CD4-positive, alpha-beta T cell treated with Interferon alpha-2 for 1 hour (primary cell): ENCODE data around the gene ATP4A.

ENCODE experiments used
- DNase-seq, 2 donors: peaks; one replicate each; pipeline ENCODE4 v3.0.0-alpha.2; 2020 to 2022

Gene ATP4A

GRCh38 chr19:35522745-35523327 lies 40.6 kb downstream of the ATP4A start:
- DNase-seq: no peak

DNA sequence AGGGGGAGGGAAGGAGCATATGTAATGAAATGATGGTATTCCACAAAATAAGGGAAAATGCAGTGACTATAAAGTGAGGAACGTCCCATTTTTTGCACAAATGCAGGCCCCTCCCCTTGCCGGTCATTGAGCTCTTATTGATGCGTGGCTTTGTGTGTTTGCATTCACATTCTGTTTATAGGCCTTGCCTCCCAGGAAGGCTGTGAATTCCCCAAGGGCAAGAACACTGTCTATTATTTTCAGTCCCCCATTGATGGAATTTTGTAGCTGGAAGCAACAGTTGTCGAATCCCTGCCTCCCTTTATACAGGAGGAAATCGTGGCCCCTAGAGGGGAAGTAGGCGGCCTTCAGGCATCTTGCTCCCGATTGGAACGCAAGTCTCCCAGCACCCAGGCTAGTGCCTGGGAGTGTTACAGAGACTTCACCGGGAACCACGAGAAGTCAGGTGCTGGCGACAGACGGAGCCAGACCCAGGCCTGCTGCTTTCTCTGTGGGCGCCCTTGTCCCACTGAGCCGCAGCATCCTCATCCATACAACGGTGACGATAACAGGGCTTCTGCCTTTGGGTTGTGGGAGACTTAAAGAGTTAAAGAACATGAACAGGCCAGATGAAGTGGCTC lies 42.2 kb downstream of the ATP4A start:
- no peak for DNase-seq

GRCh38 chr19:35519291-35519690 lies 44.2 kb downstream of the ATP4A start:
- DNase-seq: no peak

DNA sequence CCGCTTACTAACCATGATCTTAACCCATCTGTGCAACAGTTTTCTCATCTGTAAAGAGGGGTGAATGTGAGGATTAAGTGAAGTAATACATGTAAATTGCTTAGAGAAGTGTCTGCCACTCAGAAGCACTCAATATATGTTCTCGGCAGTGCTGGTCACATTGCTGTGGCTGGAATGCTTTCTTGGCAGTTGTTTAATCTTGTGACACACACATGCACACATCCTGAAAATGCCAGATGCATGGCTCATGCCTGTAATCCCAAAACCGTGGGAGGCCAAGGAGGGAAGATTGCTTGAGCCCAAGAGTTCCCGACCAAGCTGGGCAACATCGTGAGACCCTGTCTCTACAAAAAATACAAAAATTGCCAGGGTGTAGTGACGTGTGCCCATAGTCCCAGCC lies 45.1 kb downstream of the ATP4A start:
- no peak for DNase-seq

DNA sequence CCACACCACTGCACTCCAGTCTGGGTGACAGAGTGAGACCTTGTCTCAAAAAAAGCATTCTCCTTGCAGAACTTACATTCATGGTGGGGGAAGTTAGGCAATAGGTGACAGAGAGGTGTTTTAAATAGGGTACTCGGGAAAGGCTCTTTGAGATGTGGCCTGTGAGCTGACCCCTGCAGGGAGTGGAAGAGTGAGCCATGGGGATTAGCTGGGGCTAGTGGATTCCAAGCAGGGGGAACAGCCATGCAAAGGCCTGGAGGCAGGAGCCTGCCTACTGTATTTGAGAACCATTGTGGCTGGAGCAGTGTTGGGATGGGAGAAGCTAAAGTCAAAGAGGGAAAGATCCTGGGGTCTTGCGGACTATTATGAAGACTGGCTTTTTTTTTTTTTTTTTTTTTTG lies 46.1 kb downstream of the ATP4A start:
- DNase-seq: no peak

DNA sequence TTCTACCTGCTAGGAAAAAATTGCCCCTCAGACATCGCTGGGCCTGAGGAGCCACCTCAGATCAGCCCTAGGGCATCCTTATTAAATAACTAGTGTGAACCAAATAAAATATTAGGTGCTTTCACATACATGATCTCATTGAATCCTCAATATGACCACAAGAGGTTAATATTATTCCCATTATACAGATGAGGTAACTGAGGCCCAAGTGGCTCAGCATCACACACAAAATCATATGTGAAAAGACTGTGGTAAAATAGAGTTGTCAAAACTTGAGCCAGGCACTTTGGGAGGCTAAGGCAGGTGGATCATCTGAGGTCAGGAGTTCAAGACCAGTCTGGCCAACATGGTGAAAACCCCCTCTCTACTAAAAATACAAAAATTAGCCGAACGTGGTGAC lies 47.1 kb downstream of the ATP4A start:
- no peak for DNase-seq

DNA sequence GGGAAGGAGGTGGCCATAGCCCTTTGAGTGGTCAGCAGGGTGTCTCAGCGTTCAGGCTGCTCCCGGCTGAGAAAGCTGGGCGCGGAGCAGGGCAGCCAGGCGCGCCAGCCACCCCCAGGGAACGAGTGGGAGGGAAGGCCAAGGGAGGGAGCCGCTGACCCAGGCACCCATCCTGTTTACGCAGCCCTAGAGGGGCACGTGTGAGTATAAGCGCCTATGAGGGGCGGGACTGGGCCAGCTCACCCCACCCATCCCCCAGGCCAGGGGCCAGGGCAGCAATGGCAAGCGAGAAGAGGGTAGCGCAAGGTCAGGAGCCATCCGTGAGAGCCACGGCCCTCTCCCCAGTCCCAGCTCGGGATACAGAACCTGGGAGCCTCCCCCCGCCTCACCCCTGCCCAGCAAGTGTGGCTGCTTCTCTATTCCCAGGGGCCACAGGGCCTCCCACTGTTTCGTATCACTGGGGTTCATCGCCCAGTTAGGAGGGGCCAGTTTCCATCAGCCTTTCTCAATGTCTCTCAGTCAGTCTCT lies 49.1 kb downstream of the ATP4A start:
- DNase-seq: no peak

DNA sequence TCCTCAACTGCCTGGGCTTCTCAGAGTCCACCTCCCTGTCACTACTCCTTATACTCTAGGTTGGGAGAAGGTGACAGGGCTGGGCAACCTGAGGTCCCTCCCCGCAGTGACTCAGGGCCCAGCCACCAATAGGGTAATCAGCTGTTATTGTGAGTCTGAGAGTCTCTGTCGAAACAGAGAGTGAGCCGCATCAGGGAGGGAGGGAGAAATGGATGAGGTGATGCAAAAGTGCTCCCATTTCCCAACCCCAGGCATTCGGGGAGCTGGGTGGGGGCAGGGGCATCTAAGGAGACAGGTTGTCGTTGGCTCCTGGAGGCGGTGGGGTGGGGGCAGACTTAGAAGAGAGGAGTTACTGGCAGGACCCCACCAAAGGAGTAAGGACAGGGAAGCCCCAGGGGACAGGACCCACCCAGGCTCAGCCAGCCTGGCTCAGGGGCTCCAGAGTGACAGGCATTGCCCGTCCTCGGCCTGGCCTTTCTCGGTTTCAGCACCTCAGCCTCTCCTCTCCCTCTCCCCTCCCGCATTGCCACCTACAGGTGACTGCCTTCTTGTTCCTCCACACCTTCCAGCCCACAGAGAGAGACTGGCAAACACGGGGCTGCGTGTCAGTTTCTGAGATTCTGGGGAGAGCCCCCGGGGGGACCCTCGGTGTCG lies 49.7 kb downstream of the ATP4A start, which contains the start of gene DMKN:
Gene DMKN (minus strand): TSS at position 22 of the 654 bp plus-strand sequence. CDS start 174 bp downstream, outside the sequence.
- DNase-seq: no peak

- DNase-seq: no peak
Measured at GRCh38 chr19:35512831-35513627, 50.4 kb downstream of the ATP4A start.

GRCh38 chr19:35511337-35511736 lies 52.1 kb downstream of the ATP4A start:
- no peak for DNase-seq

DNA sequence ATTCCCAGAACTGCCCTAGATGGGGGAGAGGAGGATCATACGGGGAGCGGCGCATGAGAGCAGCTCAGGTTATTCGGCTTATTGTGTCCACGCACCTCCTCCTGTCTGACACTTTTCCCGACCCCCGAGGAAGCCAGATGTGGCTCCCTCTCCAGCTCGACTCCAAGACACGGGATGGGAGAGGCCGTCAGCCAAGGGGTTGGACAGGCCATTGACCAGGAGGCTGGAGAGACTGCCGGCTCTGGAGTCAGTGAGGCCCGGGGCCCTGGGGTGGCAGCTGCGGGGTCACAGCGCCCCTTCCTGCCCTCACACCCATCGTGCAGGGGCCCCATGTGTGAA lies 52.9 kb downstream of the ATP4A start:
- DNase-seq: no peak

GRCh38 chr19:35509861-35510625 lies 53.4 kb downstream of the ATP4A start:
- peak; percentile 63 to 72 for DNase-seq

- DNase-seq: peak; percentile 37 to 53
Measured at GRCh38 chr19:35509018-35509652, 54.3 kb downstream of the ATP4A start.

DNA sequence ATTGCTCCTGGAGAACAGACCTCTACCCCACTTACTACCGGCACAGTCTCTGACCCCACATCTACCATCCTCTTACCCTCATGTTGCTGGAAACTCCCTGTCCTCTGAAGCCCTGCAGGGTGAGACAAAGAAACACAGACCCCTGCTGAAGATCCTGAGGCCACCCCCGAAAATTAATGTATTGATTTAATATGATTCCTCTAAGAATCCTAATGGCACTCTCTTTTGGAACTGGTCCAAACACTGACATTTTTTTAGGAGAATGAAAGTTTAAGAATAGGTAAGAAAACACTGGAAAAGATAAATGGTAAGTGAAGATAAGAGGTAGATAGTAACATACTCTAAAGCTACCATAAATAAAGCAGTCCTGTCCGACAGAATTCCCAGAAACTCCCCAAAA lies 55.3 kb downstream of the ATP4A start:
- DNase-seq: no peak

- DNase-seq: no peak
Measured at GRCh38 chr19:35507561-35507960, 55.9 kb downstream of the ATP4A start.

GRCh38 chr19:35506011-35506410 lies 57.4 kb downstream of the ATP4A start:
- DNase-seq: no peak

DNA sequence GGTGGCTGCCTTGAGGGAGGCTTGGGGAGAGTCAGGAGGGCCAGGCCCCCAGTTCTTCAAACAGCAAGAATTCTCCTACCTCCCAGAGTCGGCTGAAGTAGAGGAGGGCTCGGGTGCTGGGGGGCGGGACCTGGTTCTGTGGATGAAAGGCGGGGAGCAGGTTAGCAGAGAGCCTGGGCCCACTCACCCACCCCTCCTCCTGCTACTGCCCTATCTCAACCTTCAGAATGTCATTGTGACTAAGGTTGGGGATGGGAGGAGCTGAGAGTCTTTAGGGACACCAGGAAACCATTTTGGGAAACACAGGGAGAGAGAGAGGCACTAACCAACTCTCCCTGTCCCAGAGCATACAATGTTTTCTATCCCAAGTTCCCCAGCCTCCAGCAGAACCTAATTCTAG lies 60.7 kb downstream of the ATP4A start:
- no peak for DNase-seq

DNA sequence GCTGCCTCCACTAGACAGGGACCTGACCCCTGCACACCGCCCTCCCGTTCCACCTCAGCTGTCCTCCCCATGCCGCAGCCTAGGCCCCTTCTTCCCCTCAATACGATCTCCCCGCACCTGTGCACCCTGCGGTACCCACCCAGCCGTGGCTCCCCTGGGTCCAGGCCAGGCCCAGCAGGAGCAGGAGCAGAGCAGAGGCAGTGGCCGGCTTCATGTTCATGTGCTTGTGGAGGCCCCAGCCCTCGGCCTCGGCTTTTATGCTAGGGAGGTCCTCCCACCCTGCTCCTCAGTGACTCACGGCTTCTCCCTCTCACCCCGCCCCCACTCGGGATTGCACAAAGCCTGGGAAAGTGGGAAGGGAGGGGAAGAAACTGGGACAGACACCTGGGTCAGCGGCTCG lies 61.8 kb downstream of the ATP4A start:
- DNase-seq: no peak

- no peak for DNase-seq
Measured at GRCh38 chr19:35500611-35501010, 62.8 kb downstream of the ATP4A start.
